HepG2 (cell line): Measurements from ENCODE around the gene EXOSC9. TPM values are rescaled to one million over a fixed set of nuclear protein-coding genes. Genes with fewer than 3 reads are reported as not detected.

ENCODE experiments used
- CBX2 ChIP-seq, 2 experiments: fragments of 200-600 bp in 1 of 2; sonication (generic); formaldehyde crosslinking in 1 of 2; IDR thresholded peaks; 2 replicates each; pipeline versions ENCODE4 v1.7.0 to v1.8.1; 2018 to 2022; ENCODE audit warnings: low read depth in 2 of 2, low read length in 1 of 2, mild to moderate bottlenecking in 1 of 2, missing genetic modification reagents in 1 of 2
- DDIT3 ChIP-seq: sonication (generic); formaldehyde crosslinking; IDR thresholded peaks from 2 replicates; pipeline ENCODE4 v1.4.0; 2020; ENCODE audit warnings: mild to moderate bottlenecking, missing genetic modification reagents
- ESRRA ChIP-seq: sonication (generic); formaldehyde crosslinking; IDR thresholded peaks from 2 replicates; pipeline ENCODE4 v1.5.1; 2020; ENCODE audit warnings: mild to moderate bottlenecking, low read depth, missing genetic modification reagents
- FOXA3 ChIP-seq: IDR thresholded peaks from 2 replicates; pipeline ENCODE4 v1.6.1; 2016; ENCODE audit warnings: missing genetic modification reagents, missing compliant biosample characterization
- FOXK2 ChIP-seq: fragments of 450-650 bp; IDR thresholded peaks from 2 replicates; pipeline ENCODE4 v1.6.1; 2016
- GATAD2A ChIP-seq: IDR thresholded peaks from 2 replicates; pipeline ENCODE4 v1.6.1; 2016
- HIC2 ChIP-seq: sonication (generic); formaldehyde crosslinking; IDR thresholded peaks from 2 replicates; pipeline ENCODE4 v1.9.0; 2022; ENCODE audit warnings: low read depth, missing genetic modification reagents
- KLF15 ChIP-seq: sonication (generic); formaldehyde crosslinking; IDR thresholded peaks from 2 replicates; pipeline ENCODE4 v1.8.1; 2023; ENCODE audit warnings: borderline replicate concordance, mild to moderate bottlenecking, inconsistent platforms, missing genetic modification reagents, mixed read lengths
- MAFF ChIP-seq: IDR thresholded peaks from 2 replicates; pipeline ENCODE4 v1.6.1; 2011; ENCODE audit warnings: low read depth, low read length, improper control_type of control experiment
- MEIS2 ChIP-seq: sonication (generic); formaldehyde crosslinking; IDR thresholded peaks from 2 replicates; pipeline ENCODE4 v1.9.0; 2021; ENCODE audit warnings: mild to moderate bottlenecking, missing genetic modification reagents
- PCBP2 ChIP-seq: fragments of 200-400 bp; formaldehyde crosslinking; optimal IDR thresholded peaks from 2 replicates; pipeline ENCODE3; 2018; ENCODE audit warnings: low read length, low read depth; ENCODE audit not compliant: poor library complexity, severe bottlenecking
- SIN3A ChIP-seq: IDR thresholded peaks from 2 replicates; pipeline ENCODE4 v1.6.1; 2011; ENCODE audit warnings: low read depth, mild to moderate bottlenecking, control low read depth, low read length, borderline replicate concordance
- SOX13 ChIP-seq, 3 experiments: fragments of 450-650 bp in 1 of 3; sonication (generic) in 1 of 3; formaldehyde crosslinking in 1 of 3; IDR thresholded peaks in 2 of 3; conservative IDR thresholded peaks in 1 of 3; 2 replicates each; pipeline versions ENCODE4 v1.5.0 to v1.6.1; 2016 to 2020; ENCODE audit warnings: antibody characterized with exemption in 1 of 3, mild to moderate bottlenecking in 1 of 3, missing compliant biosample characterization in 1 of 3, missing genetic modification reagents in 1 of 3, moderate library complexity in 1 of 3
- SP140L ChIP-seq: sonication (generic); formaldehyde crosslinking; IDR thresholded peaks from 2 replicates; pipeline ENCODE4 v1.4.0; 2020; ENCODE audit warnings: missing genetic modification reagents, borderline replicate concordance
- SP2 ChIP-seq: sonication (generic); formaldehyde crosslinking; IDR thresholded peaks from 2 replicates; pipeline ENCODE4 v1.5.1; 2020; ENCODE audit warnings: mild to moderate bottlenecking, missing genetic modification reagents
- SP4 ChIP-seq: sonication (generic); formaldehyde crosslinking; IDR thresholded peaks from 2 replicates; pipeline ENCODE4 v1.8.1; 2023; ENCODE audit warnings: mild to moderate bottlenecking, missing genetic modification reagents
- ZBTB7A ChIP-seq: sonication (generic); formaldehyde crosslinking; IDR thresholded peaks from 2 replicates; pipeline ENCODE4 v1.8.0; 2022; ENCODE audit warnings: mild to moderate bottlenecking, missing genetic modification reagents
- ZNF205 ChIP-seq: IDR thresholded peaks from 2 replicates; pipeline ENCODE4 v1.6.1; 2018; ENCODE audit warnings: missing biosample characterization, missing genetic modification reagents
- ZNF230 ChIP-seq: sonication (generic); formaldehyde crosslinking; IDR thresholded peaks from 2 replicates; pipeline ENCODE4 v1.4.0; 2020; ENCODE audit warnings: mild to moderate bottlenecking, missing genetic modification reagents
- ZNF644 ChIP-seq: IDR thresholded peaks from 2 replicates; pipeline ENCODE4 v1.6.1; 2016; ENCODE audit warnings: low read depth
- ZNF713 ChIP-seq: sonication (generic); formaldehyde crosslinking; IDR thresholded peaks from 2 replicates; pipeline ENCODE4 v1.4.0; 2020; ENCODE audit warnings: mild to moderate bottlenecking, missing genetic modification reagents
- polyA plus RNA-seq, 8 experiments: library from polyadenylated mRNA; depleted of rRNA in 3 of 8; stranded (reverse) in 7 of 8; unstranded in 1 of 8; fragments of >200 nt; fragmentation: Illumina TruSeq in 4 of 8; extraction: Trizol in 4 of 8; gene quantifications; 2 replicates each; pipeline versions ENCODE4 v1.2.1 to v1.2.3, GENCODE V29; 2011 to 2016; ENCODE audit warnings: low read depth in 4 of 8, missing spikeins in 1 of 8, mixed read lengths in 1 of 8; ENCODE audit not compliant: insufficient read depth in 1 of 8
- total RNA-seq, 5 experiments: library from RNA; depleted of rRNA; stranded (reverse); fragments of >200 nt; fragmentation: Illumina TruSeq; extraction: Trizol; gene quantifications; 2 replicates each; pipeline ENCODE4 v1.2.3, GENCODE V29; 2016; ENCODE audit warnings: low read depth in 1 of 5
- TF ChIP-seq, protein P1 (sequence below): sonication (generic); formaldehyde crosslinking; IDR thresholded peaks from 2 replicates; pipeline ENCODE4 v1.4.0; 2020; ENCODE audit warnings: missing genetic modification reagents, borderline replicate concordance
- TF ChIP-seq, protein P2 (sequence below): sonication (generic); formaldehyde crosslinking; IDR thresholded peaks from 2 replicates; pipeline ENCODE4 v1.4.0; 2020; ENCODE audit warnings: missing genetic modification reagents

EXOSC9 gene
- total and polyA plus RNA-seq, 2 of the 13 experiments (the other 11 are each of a cell fraction or from before 2014, with no cell fraction given), result 26.0 to 48.0 TPM

DNA sequence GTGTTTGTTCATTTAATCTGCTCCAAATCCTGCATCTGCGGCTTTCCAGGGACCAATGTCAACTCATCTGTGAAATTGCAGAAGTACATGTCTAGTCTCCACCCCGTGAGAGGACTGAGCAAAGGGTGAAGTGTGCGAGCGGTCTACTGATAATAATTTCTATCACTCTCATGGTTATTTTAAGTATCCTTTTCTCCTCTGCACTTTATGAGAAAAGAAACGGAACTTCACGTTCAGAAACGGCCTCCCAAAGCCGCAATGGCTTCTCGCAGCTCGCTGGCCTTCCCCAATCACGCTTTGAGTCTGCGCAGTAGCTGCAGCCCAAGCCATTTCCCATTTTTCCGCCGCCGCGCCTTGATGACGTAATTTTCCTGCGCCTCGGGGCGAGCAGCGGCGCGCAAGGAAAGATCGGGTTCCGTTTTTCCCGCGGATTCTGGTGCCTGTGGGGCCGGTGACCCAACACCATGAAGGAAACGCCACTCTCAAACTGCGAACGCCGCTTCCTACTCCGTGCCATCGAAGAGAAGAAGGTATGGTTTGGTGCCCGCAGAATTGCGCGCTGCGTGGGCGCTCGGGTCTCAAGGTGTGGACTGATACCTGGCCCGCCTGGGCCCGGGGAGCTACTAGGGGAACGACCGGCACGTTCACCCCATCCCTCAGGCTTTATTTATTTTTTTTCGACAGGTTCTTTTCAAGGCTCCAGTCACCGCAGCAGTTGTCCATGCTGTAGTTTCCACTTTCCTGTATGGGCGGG lies at the start of gene EXOSC9 (continued):
- TF ChIP-seq, protein P1, sequence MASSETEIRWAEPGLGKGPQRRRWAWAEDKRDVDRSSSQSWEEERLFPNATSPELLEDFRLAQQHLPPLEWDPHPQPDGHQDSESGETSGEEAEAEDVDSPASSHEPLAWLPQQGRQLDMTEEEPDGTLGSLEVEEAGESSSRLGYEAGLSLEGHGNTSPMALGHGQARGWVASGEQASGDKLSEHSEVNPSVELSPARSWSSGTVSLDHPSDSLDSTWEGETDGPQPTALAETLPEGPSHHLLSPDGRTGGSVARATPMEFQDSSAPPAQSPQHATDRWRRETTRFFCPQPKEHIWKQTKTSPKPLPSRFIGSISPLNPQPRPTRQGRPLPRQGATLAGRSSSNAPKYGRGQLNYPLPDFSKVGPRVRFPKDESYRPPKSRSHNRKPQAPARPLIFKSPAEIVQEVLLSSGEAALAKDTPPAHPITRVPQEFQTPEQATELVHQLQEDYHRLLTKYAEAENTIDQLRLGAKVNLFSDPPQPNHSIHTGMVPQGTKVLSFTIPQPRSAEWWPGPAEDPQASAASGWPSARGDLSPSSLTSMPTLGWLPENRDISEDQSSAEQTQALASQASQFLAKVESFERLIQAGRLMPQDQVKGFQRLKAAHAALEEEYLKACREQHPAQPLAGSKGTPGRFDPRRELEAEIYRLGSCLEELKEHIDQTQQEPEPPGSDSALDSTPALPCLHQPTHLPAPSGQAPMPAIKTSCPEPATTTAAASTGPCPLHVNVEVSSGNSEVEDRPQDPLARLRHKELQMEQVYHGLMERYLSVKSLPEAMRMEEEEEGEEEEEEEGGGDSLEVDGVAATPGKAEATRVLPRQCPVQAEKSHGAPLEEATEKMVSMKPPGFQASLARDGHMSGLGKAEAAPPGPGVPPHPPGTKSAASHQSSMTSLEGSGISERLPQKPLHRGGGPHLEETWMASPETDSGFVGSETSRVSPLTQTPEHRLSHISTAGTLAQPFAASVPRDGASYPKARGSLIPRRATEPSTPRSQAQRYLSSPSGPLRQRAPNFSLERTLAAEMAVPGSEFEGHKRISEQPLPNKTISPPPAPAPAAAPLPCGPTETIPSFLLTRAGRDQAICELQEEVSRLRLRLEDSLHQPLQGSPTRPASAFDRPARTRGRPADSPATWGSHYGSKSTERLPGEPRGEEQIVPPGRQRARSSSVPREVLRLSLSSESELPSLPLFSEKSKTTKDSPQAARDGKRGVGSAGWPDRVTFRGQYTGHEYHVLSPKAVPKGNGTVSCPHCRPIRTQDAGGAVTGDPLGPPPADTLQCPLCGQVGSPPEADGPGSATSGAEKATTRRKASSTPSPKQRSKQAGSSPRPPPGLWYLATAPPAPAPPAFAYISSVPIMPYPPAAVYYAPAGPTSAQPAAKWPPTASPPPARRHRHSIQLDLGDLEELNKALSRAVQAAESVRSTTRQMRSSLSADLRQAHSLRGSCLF (CRISPR knock-in tag), result no peak
- TF ChIP-seq ZNF713 (CRISPR knock-in tag), result 0 out of 2 replicates have a peak, but pooled peaks have one; percentile 67
- no peak for TF ChIP-seq SOX13 (IDR thresholded peaks at IDR 0.05)
- peak in 1 of 2 experiments; percentile 54; a peak in 2 of 4 replicates for TF ChIP-seq SOX13 (CRISPR knock-in tag; conservative IDR thresholded peaks at IDR 0.05 in 1 of 2, IDR thresholded peaks at IDR 0.05 in 1 of 2)
- TF ChIP-seq, protein P2, sequence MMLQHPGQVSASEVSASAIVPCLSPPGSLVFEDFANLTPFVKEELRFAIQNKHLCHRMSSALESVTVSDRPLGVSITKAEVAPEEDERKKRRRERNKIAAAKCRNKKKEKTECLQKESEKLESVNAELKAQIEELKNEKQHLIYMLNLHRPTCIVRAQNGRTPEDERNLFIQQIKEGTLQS (CRISPR knock-in tag), result peak; percentile 83
- TF ChIP-seq SP140L (CRISPR knock-in tag), result no peak
- peak; percentile 89; the same call in 1 of the 2 replicates for TF ChIP-seq SIN3A
- peak; percentile 66; the same call in 1 of the 2 replicates for TF ChIP-seq FOXA3 (CRISPR knock-in tag)
- no peak for TF ChIP-seq ZNF644 (CRISPR knock-in tag)
- no peak for TF ChIP-seq PCBP2
- no peak for TF ChIP-seq ESRRA (CRISPR knock-in tag)
- TF ChIP-seq MAFF, result no peak
- TF ChIP-seq SP2 (CRISPR knock-in tag), result no peak
- no peak for TF ChIP-seq FOXK2
- no peak for TF ChIP-seq CBX2 (IDR thresholded peaks at IDR 0.05; ENCODE audit: low read depth, low read length)
- no peak for TF ChIP-seq CBX2 (CRISPR knock-in tag; IDR thresholded peaks at IDR 0.05; ENCODE audit: low read depth)
- TF ChIP-seq HIC2 (CRISPR knock-in tag), result no peak
- no peak for TF ChIP-seq GATAD2A (CRISPR knock-in tag)
- TF ChIP-seq KLF15 (CRISPR knock-in tag), result no peak
- peak; percentile 65; the same call in 1 of the 2 replicates for TF ChIP-seq ZNF205
- TF ChIP-seq ZBTB7A (CRISPR knock-in tag), result no peak
- TF ChIP-seq ZNF230 (CRISPR knock-in tag), result peak; percentile 54; the same call in 1 of the 2 replicates
- TF ChIP-seq SP4 (CRISPR knock-in tag), result peak; percentile 77
- TF ChIP-seq DDIT3 (CRISPR knock-in tag), result no peak
- TF ChIP-seq MEIS2 (CRISPR knock-in tag), result peak; percentile 70
